GM18873 (cell line): ENCODE measurements around the gene LPIN1.
A peak's percentile ranks its signal among the peaks of the same experiment; 100 is the strongest.

Experiments used
- ATAC-seq: cut with Tn5 transposase; IDR thresholded peaks from one replicate; pipeline ENCODE4 v1.9.1; 2021; ENCODE audit warnings: mild to moderate bottlenecking, moderate library complexity, moderate number of reproducible peaks; ENCODE audit not compliant: unreplicated experiment, low FRiP score

LPIN1 gene

DNA sequence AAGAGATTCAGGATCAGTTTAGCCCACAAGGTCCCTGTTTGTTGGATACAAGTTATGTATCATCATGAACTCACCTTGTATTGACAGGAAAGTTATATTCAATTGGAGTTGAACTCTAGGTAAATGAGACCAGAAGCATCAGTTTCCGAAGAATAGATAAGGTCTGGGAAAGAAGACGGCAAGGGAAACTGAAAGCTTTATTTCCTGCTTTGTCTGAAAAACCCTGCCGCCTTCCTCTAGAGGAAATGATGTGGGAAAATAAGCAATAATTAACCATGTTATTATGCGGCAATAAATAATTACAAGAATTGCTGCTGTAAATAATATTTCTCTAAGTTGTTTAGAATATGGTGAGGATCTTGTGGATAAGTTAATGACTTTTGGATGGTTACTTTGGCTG, 32.0 kb downstream of the LPIN1 start:
- ATAC-seq, result no peak

DNA sequence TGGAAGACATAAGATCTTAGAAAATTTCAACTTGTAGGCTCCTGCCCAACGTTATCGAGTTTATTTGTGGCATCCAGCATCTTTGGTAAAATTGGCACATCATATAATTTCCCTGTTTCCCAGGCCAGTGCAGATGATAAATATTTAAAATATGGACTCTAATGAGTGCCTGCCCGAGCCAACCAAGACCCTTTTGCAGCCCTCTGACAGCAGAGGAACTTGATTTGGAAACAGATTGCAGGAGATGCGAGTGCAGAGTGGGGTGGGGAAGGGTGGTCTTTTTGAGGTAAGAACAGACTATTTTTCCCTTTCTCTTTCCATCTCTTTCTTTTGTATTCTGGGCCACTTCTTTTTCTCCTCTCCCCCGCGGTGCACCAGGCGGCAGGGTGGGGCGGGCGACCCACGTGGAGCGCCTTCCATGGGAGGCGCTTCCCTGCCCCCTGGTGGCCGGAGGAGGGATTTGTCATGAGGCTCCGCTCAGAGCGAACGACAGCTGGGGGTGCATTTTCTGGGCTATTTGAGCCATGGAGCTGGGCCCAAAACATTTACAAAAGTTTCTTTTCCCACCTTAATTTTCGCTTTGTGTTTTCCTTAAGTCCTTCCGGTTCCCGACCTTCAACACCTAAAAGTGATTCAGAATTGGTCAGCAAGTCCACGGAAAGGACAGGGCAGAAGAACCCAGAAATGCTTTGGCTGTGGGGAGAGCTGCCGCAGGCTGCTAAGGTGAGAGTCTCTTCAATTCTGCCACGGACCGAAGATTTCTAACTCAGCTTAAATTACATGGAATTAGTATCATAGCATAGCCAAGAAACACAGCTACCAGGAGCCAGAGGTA, 32.7 kb downstream of the LPIN1 start:
- ATAC-seq, result peak; percentile 73

DNA sequence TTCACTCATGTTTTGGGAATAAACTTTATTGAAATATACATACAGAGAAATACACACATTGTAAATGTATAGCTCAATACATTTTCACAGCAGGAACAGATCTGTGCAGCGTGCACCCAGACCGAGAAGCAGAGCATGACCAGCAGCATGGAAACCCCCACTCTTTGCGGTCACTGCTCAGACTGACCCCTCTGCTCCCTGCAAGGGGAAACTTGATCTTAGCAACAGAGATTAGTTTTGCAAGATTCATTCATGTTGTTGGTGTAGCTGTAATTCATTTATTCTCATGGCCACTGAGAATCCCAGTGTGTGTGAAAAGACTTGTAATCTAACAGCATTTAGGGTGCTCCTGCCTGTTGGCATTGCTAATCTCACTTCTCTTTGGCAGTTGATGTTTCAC, 35.2 kb downstream of the LPIN1 start:
- no peak for ATAC-seq

DNA sequence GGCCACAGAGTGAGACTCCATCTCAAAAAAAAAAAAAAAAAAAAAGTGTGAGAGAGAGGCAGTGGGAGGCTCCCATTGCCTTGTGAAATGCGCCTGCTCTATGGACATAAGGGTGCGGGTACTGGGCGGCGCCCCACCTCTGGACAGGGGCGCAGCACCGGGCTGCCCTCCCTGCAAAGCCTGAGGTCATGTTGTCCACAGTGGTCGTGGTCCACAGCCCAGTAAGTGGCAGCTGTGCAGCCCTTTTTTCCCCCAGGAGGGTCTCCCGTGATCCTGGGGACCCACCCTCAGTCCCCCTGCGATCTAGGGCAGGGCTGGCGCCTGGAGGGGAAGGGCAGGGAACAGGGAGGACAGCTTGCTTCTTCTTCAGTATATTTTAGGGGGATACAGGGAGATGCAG, 37.8 kb downstream of the LPIN1 start:
- no peak for ATAC-seq

DNA sequence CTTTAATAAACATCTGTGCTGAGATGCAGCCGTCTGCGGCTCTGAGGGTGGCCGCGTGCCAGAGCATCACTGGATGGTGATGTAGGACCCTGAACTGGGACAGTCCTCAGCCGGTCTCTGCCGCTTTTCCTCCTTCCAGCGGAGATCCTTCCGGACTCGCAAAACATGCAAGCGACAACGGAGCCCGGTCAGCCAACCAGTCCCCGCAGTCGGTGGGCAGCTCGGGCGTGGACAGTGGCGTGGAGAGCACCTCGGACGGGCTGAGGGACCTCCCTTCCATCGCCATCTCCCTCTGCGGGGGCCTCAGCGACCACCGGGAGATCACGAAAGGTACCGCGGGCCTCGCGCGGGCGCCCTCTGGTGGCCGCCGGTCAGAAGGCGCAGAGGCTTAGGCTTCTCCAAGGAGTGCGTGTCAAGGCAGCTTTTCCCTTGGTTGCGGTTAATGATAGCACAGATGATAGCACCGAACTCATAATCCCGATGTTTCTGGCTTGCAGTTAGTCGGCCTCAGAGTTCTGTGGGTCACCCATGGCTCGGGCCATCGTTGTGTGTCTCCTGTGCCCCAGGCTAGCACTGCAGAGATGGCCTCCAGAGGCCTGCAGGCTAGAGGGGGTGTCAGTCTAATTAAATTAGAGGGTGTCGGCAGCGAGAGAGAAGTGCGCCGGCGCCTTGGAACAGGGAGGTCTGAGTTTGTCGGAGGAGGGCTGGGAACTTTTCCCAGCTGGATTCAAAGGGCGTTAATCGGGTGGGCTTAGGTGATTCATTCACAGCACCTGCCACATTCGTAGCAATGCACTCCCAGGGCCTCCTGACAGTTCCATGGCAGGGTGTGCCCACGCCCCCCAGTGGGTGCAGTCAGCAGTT, 38.5 kb downstream of the LPIN1 start:
- no peak for ATAC-seq

DNA sequence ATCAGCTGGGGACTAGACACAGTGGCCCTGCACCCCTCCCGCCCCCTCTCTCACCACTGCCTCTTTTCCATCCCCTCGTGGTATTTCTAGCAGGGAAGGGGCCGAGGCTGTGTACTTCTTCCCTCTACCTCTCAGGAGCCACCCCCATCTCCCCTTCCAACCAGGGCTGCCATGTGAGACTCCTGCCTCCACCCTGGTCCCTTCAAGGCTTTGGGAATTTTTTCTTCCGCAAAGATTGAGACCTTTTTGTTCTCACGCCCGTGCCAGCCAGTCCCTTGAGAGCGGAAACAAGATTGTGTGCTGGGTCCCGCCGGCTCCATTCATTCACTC, 39.1 kb downstream of the LPIN1 start:
- ATAC-seq, result no peak

DNA sequence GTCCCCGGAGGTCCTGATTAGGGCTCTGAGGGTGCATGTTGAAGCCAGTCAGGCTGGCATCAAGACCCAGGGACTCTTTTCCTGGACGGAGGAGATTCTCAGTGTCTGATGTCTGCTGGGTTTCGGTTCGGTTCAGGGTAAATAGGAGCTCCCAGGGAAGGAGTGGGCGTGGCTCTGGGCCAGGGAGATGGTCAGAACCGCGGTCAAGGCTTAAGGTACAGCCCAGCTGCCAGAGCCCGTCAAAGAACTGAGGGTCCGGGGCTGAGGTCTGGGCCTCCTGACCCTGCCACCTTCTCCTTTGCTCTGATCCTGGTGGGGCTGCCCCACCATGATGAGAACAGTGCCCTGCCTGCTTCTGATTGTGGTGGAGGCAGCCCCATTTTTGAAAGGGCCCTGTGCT, 39.8 kb downstream of the LPIN1 start:
- ATAC-seq, result no peak

DNA sequence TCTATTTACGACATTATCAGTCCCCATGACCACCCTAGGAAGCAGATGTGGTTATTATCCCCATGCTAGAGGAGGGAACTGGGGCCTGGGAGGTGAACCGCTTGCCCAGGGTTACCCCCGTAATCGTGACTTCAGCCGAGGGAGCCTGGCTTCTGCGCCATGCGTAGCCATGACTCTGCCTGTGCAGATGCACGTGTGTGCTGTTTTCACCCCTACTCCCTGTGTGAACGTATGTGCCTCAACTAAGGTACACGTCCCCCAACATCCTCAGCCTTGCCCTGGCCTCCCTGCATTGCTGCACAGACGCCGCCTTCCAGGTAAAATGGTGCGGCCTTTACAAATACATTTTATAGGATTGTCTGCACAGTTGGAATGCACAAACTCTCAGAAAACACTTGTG, 40.2 kb downstream of the LPIN1 start:
- ATAC-seq, result no peak

DNA sequence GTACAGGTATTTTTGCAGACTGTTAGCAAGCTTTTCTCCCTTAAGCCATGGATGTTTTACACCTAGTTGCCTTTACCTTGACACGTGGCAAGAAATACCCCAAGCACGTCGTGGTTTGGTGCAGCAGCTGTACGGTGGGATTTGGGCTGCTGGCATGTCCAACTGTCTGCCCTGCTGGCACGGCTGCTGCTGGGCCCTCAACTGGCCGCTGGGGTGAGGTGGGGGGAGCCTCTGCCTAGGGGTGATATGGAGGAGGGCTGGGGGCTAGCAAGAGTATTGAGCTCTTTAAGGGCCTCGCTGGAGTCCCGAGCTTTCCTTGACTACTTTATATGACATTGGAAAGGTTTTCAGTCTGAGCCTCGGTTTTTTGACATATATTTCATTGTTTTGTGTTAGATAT, 41.6 kb downstream of the LPIN1 start:
- no peak for ATAC-seq

DNA sequence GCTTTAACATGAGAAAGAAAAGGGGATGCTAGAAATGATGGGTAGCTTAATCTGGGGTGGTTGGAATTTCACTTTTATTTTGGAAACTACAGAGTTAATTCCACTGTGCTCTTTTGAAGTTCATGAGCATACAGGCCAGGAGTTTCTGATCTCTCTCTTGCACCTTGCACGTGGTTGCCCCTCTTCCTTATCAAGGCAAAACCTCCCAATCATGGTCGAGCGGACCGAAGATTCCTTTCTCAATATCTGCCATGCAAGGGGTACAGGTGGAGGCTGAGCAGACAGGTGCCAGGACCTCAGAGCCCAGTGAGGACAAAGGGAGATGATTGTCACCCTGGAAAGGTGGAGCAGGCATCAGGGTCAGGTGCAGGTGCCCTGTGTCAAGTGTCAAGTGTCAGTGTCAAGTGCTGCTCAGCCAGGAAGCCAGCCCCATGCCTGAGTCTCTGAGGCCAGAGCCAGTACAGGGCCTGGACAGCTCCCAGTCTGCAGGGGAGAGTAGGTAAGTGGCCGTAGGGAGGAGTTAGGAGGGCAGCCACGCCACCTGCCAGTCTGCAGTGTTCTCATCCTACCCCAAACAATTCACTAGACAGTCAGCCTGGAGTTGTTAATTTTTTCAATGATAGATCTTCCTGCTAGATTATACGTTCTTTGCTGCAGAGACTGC, 42.2 kb downstream of the LPIN1 start:
- no peak for ATAC-seq

DNA sequence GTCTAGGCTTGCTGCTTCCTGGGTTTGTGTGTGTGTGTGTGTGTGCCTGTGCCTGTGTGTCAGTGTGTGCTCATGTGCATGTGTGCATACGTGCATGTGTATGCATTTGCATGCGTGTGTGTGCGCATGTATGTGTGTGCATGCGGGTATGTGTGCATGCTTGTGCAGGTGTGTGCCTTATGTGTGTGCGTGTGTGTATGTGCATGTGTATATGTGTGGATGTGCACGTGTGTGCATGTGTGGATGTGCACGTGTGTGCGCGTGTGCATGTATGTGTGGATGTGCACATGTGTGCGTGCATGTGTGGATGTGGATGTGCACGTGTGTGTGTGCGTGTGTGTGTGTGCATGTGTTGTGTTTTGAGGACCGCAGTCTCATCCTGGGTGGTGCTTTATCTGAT, 42.8 kb downstream of the LPIN1 start:
- no peak for ATAC-seq

DNA sequence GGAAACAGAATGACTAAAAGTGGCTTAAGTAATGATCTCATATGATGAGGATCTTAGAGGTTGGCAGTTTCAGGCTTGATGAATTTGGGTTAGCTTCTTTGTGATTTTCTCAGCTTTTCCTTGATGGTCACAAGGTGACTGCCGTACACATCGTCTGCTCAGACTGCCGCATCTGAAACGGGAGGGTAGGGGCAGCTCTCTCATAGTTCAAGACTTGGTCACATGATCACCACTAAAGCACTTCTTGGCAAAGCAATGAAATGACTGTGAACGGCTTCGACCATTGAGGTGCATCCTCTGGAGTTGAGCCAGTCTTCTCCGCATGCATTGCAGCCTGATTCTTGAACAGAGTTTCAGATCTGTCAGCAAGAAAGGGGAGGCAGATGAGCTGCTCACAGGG, 43.8 kb downstream of the LPIN1 start:
- no peak for ATAC-seq

DNA sequence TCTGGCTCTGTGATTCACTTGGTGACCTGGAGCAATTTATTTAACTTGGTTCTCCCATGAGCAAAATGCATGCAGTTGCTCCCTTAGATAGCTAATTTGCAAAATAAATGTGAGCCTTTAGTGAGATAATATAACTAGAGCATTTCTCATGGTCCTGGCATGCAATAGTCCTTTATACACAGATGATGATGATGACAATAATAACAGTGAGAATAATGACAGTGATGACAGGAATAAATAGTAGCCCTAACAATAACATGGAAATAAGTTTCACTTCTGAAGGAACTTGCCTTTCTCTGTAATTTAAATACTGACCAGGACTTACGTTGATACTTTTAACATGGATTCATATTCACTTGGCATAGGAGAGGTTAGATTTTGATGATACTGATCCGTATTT, 49.2 kb downstream of the LPIN1 start:
- no peak for ATAC-seq

DNA sequence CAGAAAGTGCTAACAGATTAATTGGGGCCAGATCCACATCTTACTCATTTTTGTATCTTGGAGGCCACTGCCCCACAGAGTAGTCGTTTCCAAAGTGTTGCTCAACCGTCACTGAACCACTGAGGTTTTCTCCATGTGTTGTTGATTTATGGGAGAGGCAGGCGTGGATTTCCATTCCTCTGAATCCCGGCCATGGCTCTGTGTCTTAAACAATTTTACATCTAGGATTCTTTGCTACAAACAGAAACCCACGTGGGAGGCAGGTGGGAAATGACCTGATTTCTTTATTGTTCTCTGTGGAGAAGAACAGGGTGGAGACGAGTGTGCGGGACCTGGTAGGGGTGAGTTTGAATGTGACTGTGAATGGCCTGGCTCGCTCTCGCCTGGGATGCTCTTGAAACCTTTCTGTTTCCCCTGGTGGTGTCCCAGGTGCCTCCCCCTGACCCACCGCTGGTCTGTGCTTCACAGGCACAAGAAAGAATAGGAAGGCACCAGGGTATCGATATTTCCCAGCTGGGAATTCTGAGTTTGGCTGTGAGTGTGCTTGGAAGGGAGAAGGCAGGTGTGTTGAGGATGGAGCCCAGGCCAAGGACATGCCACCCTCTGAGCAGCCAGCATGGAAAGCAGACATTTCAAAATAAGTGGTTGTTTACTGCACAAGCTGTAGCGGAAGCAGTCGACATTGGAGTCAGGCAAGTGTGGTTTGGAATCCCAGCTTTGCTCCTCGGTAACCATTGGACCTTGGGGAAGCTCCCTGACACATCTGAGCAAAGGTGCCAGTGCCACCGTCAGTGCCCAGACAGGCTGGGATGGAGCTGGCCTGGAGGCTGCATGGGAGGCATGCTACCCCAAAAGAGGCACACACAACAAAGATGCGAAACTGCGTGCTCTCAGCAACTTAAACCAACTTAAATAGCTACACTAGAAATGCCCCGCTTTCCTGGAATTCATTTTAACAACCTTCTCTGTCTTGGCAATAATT, 50.0 kb downstream of the LPIN1 start:
- no peak for ATAC-seq

DNA sequence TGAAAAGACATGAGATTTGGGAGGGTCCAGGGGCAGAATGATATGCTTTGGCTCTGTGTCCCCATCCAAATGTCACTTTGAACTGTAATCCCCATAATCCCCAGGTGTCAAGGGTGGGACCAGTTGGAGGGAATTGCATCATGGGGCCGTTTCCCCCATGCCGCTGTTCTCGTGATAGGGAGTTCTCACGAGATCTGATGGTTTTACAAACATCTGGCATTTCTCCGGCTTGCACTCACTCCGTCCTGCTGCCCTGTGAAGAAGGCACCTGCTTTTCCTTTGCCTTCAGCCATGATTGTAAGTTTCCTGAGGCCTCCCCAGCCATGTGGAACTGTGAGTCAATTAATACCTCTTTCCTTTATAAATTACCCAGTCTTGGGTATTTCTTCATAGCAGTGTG, 51.4 kb downstream of the LPIN1 start:
- no peak for ATAC-seq

DNA sequence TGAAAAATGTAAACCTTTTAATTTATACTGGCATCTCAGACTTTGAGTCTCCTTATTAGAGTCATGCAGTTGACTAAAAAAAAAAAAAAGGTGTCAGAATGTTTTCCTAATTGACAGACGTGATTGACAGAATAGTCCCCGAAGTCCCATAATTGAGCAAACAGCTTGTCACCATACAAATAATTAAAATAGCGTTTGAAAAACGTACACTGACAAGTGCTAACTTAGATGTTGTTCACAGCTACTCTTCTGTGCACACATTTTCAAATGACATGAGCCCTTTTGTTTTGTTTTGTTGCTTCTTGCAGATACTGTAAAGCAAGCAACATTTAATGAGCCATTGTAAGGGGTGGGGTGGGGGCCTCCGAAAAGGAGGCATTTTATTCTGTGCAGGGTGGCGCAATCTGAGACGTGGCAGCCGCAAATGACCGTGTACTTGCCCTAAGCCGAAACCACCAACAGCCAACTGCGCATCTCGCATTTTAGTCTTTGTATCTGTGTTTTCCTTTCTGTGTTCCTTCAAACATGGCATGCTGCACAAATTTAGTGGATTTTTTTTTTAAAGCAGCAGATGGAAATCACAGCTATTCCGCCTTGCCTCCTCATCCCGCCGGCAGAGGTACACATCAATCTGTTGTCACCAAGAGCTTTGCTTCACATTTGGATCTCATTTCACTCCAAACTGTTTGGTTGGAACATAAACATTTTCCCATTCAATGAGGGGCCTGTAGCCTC, 52.4 kb downstream of the LPIN1 start:
- no peak for ATAC-seq

DNA sequence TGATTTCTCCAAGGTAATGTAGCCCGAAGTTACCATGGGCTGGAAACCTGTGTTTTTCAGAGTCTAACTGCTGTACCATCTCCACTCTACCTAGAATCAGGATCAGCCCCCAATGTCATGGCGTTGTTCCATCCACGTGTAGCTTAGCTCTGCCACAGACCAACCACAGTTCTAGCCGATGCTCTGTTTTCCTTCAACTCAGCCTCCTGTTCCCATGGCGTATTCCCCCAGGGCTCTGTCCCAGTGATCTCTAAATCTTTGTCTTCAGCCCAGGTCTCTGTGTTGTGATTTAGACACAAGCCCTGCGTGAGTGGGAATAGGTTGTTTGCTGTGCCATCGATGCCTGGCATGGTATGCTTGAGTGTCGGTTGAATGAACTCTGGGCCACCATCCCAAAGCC, 53.4 kb downstream of the LPIN1 start:
- no peak for ATAC-seq

DNA sequence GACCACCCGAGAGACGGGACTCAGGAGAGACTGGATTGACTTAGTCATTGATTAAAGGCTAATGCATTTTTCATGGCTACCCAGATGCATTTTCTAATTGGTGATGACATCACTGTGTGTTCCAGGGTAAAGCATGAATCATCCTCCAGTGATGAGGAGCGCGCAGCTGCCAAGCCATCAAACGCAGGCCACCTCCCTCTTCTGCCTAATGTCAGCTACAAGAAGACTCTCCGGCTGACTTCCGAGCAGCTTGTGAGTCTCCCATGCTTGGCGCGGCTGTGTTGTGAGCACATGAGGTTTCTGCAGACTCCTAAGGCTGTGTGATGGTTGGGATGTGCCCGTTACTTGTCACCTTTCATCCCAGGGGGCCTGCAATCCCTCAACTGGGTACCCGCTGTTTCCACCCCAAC, 56.4 kb downstream of the LPIN1 start:
- no peak for ATAC-seq

DNA sequence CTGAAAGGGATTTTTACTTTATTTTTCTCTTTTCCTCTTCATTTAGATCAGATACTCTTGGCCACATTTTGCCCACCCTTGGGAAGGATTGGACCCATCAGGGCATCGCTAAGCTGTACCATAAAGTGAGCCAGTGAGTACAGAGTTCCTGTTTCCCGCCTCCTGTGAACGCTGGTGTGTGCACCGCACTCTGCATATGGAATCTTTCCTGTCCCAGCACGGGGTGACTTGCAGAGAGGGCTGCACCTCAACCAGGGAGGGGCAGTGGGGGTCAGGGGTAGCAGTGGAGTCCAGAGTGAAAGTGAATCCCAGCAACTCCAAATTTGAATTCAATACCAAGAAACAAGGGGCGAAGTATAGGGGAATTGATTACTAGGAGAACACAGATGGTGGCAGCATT, 58.6 kb downstream of the LPIN1 start:
- ATAC-seq, result no peak

DNA sequence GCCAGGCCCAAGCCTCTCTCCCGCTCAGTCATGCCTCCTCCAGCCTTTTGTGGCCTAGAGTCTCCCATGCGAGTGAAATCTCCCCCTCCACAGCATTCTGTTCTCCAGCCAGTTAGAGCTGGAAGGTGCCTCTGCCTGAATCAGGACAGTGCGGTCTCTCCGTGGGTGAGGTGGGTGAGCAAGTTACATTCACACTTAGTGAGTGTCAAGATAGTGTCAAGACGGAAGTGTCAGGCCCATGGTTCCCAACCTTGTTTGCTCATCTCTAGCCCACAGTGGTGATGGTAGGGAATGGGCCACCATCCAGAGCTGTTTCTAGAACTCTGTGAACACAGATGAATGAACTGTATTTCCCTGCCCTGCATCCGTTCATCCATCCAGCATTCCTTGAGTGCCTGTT, 59.5 kb downstream of the LPIN1 start:
- no peak for ATAC-seq
